ENCODE measurements around the gene SERPINA5. TPM values are rescaled to one million over a fixed set of nuclear protein-coding genes. Genes with fewer than 3 reads are reported as not detected.

SERPINA5 gene
- total and polyA plus RNA-seq, 2 of the 13 experiments (the other 11 are each of a cell fraction or from before 2014, with no cell fraction given): 449 to 498 TPM

- peak; percentile 98 for TF ChIP-seq SOX13 (IDR thresholded peaks at IDR 0.05)
- peak in 1 of 2 experiments; percentile 98; a peak in 2 of 4 replicates for TF ChIP-seq SOX13 (CRISPR knock-in tag; conservative IDR thresholded peaks at IDR 0.05 in 1 of 2, IDR thresholded peaks at IDR 0.05 in 1 of 2)
- TF ChIP-seq RNF2 (conservative IDR thresholded peaks at IDR 0.05; ENCODE audit: low read depth): 0 out of 2 replicates have a peak, but pooled peaks have one; percentile 28
- TF ChIP-seq MEF2D (CRISPR knock-in tag; IDR thresholded peaks at IDR 0.05): peak; percentile 98
- TF ChIP-seq ZNF879 (CRISPR knock-in tag; IDR thresholded peaks at IDR 0.05): no peak
- no peak; the same call in 1 of the 2 replicates for TF ChIP-seq SMAD1 (CRISPR knock-in tag; IDR thresholded peaks at IDR 0.05; ENCODE audit: borderline replicate concordance, low read depth)
- peak; percentile 91 for TF ChIP-seq ZNF317 (CRISPR knock-in tag; IDR thresholded peaks at IDR 0.05)
- no peak for TF ChIP-seq CEBPZ (IDR thresholded peaks at IDR 0.05; ENCODE audit: low read length)
- TF ChIP-seq FOXK1 (CRISPR knock-in tag; IDR thresholded peaks at IDR 0.05; ENCODE audit: borderline replicate concordance, low read depth): peak; percentile 100
- TF ChIP-seq ZFP36L1 (CRISPR knock-in tag; IDR thresholded peaks at IDR 0.05): peak; percentile 94
- TF ChIP-seq ARID2 (CRISPR knock-in tag; IDR thresholded peaks at IDR 0.05; ENCODE audit: borderline replicate concordance): peak; percentile 92; the same call in 1 of the 2 replicates
- TF ChIP-seq ZNF362 (CRISPR knock-in tag; IDR thresholded peaks at IDR 0.05; ENCODE audit: borderline replicate concordance): peak; percentile 89
- TF ChIP-seq PAF1 (CRISPR knock-in tag; IDR thresholded peaks at IDR 0.05): peak; percentile 96
- no peak for TF ChIP-seq ETS1 (CRISPR knock-in tag; IDR thresholded peaks at IDR 0.05)
- peak; percentile 100 for TF ChIP-seq NCOR1 (IDR thresholded peaks at IDR 0.05; ENCODE audit: borderline replicate concordance, low read length)
- peak; percentile 91 for TF ChIP-seq ZNF331 (CRISPR knock-in tag; IDR thresholded peaks at IDR 0.05)
- peak; percentile 63 for TF ChIP-seq ONECUT2 (CRISPR knock-in tag; IDR thresholded peaks at IDR 0.05)
- peak; percentile 80 for TF ChIP-seq GATAD1 (CRISPR knock-in tag; IDR thresholded peaks at IDR 0.05)
- no peak for TF ChIP-seq ZSCAN20 (CRISPR knock-in tag; IDR thresholded peaks at IDR 0.05; ENCODE audit: borderline replicate concordance)
- no peak for TF ChIP-seq ATRX (CRISPR knock-in tag; IDR thresholded peaks at IDR 0.05; ENCODE audit: borderline replicate concordance)
- TF ChIP-seq PATZ1 (CRISPR knock-in tag; IDR thresholded peaks at IDR 0.05): peak; percentile 99
- no peak for TF ChIP-seq RFX5 (IDR thresholded peaks at IDR 0.05; ENCODE audit: low read depth, low read length)
Observed at GRCh38 chr14:94593749-94594431, 12.7 kb downstream of the SERPINA5 start (continued).
